Measurements from ENCODE around the gene EXOC6B.

The EXOC6B gene

GRCh38 chr2:72793798-72794440, 31.9 kb downstream of the EXOC6B start:
- no peak for DNase-seq (ENCODE audit: low read depth in 2 of 3, low spot score in 2 of 3)

GRCh38 chr2:72789241-72789640, 36.6 kb downstream of the EXOC6B start:
- DNase-seq (ENCODE audit: low read depth in 2 of 3, low spot score in 2 of 3) = no peak

- DNase-seq (ENCODE audit: low read depth in 2 of 3, low spot score in 2 of 3) = no peak
Measured at GRCh38 chr2:72788756-72789155, 37.1 kb downstream of the EXOC6B start.

GRCh38 chr2:72785517-72785916, 40.3 kb downstream of the EXOC6B start:
- no peak for DNase-seq (ENCODE audit: low read depth in 2 of 3, low spot score in 2 of 3)

GRCh38 chr2:72782520-72782919, 43.3 kb downstream of the EXOC6B start:
- DNase-seq (ENCODE audit: low read depth in 2 of 3, low spot score in 2 of 3) = no peak

- DNase-seq (ENCODE audit: low read depth in 2 of 3, low spot score in 2 of 3) = no peak
Measured at GRCh38 chr2:72781480-72781879, 44.4 kb downstream of the EXOC6B start.

GRCh38 chr2:72780477-72780876, 45.4 kb downstream of the EXOC6B start:
- no peak for DNase-seq (ENCODE audit: low read depth in 2 of 3, low spot score in 2 of 3)

GRCh38 chr2:72779495-72779894, 46.3 kb downstream of the EXOC6B start:
- no peak for DNase-seq (ENCODE audit: low read depth in 2 of 3, low spot score in 2 of 3)

- DNase-seq (ENCODE audit: low read depth in 2 of 3, low spot score in 2 of 3) = no peak
Measured at GRCh38 chr2:72778410-72778809, 47.4 kb downstream of the EXOC6B start.

GRCh38 chr2:72770879-72771461, 54.9 kb downstream of the EXOC6B start:
- DNase-seq (ENCODE audit: low read depth in 2 of 3, low spot score in 2 of 3) = peak in 1 of 3 experiments; percentile 30

- DNase-seq (ENCODE audit: low read depth in 2 of 3, low spot score in 2 of 3) = no peak
Measured at GRCh38 chr2:72765997-72766609, 59.7 kb downstream of the EXOC6B start.

- no peak for DNase-seq (ENCODE audit: low read depth in 2 of 3, low spot score in 2 of 3)
Measured at GRCh38 chr2:72762276-72762675, 63.6 kb downstream of the EXOC6B start.

GRCh38 chr2:72759755-72760154, 66.1 kb downstream of the EXOC6B start:
- DNase-seq (ENCODE audit: low read depth in 2 of 3, low spot score in 2 of 3) = no peak

- DNase-seq (ENCODE audit: low read depth in 2 of 3, low spot score in 2 of 3) = no peak
Measured at GRCh38 chr2:72757177-72757775, 68.6 kb downstream of the EXOC6B start.

- DNase-seq (ENCODE audit: low read depth in 2 of 3, low spot score in 2 of 3) = no peak
Measured at GRCh38 chr2:72755647-72756423, 70.0 kb downstream of the EXOC6B start.

GRCh38 chr2:72754628-72755320, 71.1 kb downstream of the EXOC6B start:
- no peak for DNase-seq (ENCODE audit: low read depth in 2 of 3, low spot score in 2 of 3)

GRCh38 chr2:72750977-72751639, 74.7 kb downstream of the EXOC6B start:
- no peak for DNase-seq (ENCODE audit: low read depth in 2 of 3, low spot score in 2 of 3)

- no peak for DNase-seq (ENCODE audit: low read depth in 2 of 3, low spot score in 2 of 3)
Measured at GRCh38 chr2:72750466-72750865, 75.4 kb downstream of the EXOC6B start.

GRCh38 chr2:72747344-72747743, 78.5 kb downstream of the EXOC6B start:
- DNase-seq (ENCODE audit: low read depth in 2 of 3, low spot score in 2 of 3) = no peak

- DNase-seq (ENCODE audit: low read depth in 2 of 3, low spot score in 2 of 3) = no peak
Measured at GRCh38 chr2:72745679-72746368, 80.0 kb downstream of the EXOC6B start.
